Activated CD8-positive, alpha-beta T cell treated with anti-CD3 and anti-CD28 coated beads, Interleukin-2, amount 10 ng/mL, durations not matched to agents 7 days and 5 days (primary cell): ENCODE data around the gene SMIM20. TPM values are rescaled to one million over a fixed set of nuclear protein-coding genes. Genes with fewer than 3 reads are reported as not detected.
A peak's percentile ranks its signal among the peaks of the same experiment; 100 is the strongest.
"Not testable (repeated sequence)": the region's sequence is repeated elsewhere in the genome, so short reads cannot be mapped to it uniquely, and the experiment has no call there.

Experiments
- ATAC-seq: fragments of 150-1000 bp; cut with Tn5 transposase; one replicate; pipeline ENCODE4 v1.10.0; 2021; ENCODE audit warnings: moderate library complexity
- CTCF ChIA-PET: fragments of 350-600 bp; sonication (Branson Sonifier 250); formaldehyde crosslinking; loops from one replicate; lab custom pipeline; 2021; ENCODE audit warnings: antibody characterized with exemption; lab: Charles Lee
- POLR2A ChIA-PET: fragments of 350-600 bp; sonication (Branson Sonifier 250); formaldehyde crosslinking; loops from one replicate; lab custom pipeline; 2021; ENCODE audit warnings: antibody characterized with exemption; lab: Charles Lee
- DNase-seq: peaks from one replicate; pipeline ENCODE4 v3.0.0-alpha.2; 2020
- H3K27ac Mint-ChIP-seq: one replicate; pipeline ENCODE4 v1.8.0; 2021; ENCODE audit warnings: mild to moderate bottlenecking, mixed read lengths
- H3K27me3 Mint-ChIP-seq: one replicate; pipeline ENCODE4 v1.8.0; 2021; ENCODE audit warnings: low read depth, mixed read lengths
- H3K36me3 Mint-ChIP-seq: one replicate; pipeline ENCODE4 v1.8.0; 2021; ENCODE audit warnings: low read depth, mixed read lengths
- H3K4me1 Mint-ChIP-seq: one replicate; pipeline ENCODE4 v1.8.0; 2021; ENCODE audit warnings: low read depth, mixed read lengths
- H3K4me3 Mint-ChIP-seq: one replicate; pipeline ENCODE4 v1.8.0; 2021; ENCODE audit warnings: mild to moderate bottlenecking, mixed read lengths
- H3K9me3 Mint-ChIP-seq: one replicate; pipeline ENCODE4 v1.8.0; 2022; ENCODE audit warnings: mixed read lengths; ENCODE audit not compliant: insufficient read depth
- total RNA-seq, 2 experiments: library from RNA; stranded (reverse); gene quantifications; one replicate each; pipeline ENCODE4 v1.2.3, GENCODE V29; 2021

Gene SMIM20
- total RNA-seq = 10 to 100 TPM; 11.1 to 13.9 TPM

GRCh38 chr4:25913851-25914669 lies at the start of gene SMIM20:
Gene SMIM20 (plus strand): TSS chr4:25914220. CDS start chr4:25914314, 94 bp downstream.
- DNase-seq (peak; percentile 92), ATAC-seq (peak; percentile 96)
- Mint-ChIP-seq H3K27me3 (no peaks in the 10 kb centered on the region), H3K36me3 (no peaks in the 10 kb centered on the region), H3K9me3 (no peaks in the 10 kb centered on the region), H3K4me3 (peak within 1 kb of the TSS; percentile 81), H3K27ac (peak within 1 kb of the TSS; percentile 96), H3K4me1 (peaks cover 18% of the 10 kb centered on the region)
- ChIA-PET CTCF (interaction anchor here (1.0 to 2.5 kb wide), 7 partner anchors 20 to 74 kb away, joined by 3 to 10 read pairs (median 7); no protein-coding TSS in a partner anchor), POLR2A (interaction anchor here (0.5 to 3.1 kb wide), 7 partner anchors 9 to 718 kb away, joined by 3 to 17 read pairs (median 3); no protein-coding TSS in a partner anchor)

GRCh38 chr4:25865586-25865985 lies 48.4 kb upstream of the SMIM20 start:
- H3K36me3 Mint-ChIP-seq = peaks cover 9% of the 10 kb centered on the region
- POLR2A ChIA-PET = no interaction called here
- no peaks in the 10 kb centered on the region for H3K9me3 Mint-ChIP-seq
- no peak overlapping the region for H3K27ac Mint-ChIP-seq
- no peak for ATAC-seq
- no peak overlapping the region for H3K4me3 Mint-ChIP-seq
- DNase-seq = no peak
- CTCF ChIA-PET = no interaction called here
- H3K4me1 Mint-ChIP-seq = peaks cover 17% of the 10 kb centered on the region
- H3K27me3 Mint-ChIP-seq = no peaks in the 10 kb centered on the region

- ATAC-seq, H3K4me3 Mint-ChIP-seq, H3K27ac Mint-ChIP-seq, H3K27me3 Mint-ChIP-seq, DNase-seq, H3K4me1 Mint-ChIP-seq, H3K36me3 Mint-ChIP-seq, CTCF ChIA-PET, H3K9me3 Mint-ChIP-seq, POLR2A ChIA-PET: not testable (repeated sequence)
These were observed 47.6 kb upstream of the SMIM20 start for GRCh38 chr4:25866401-25866800.

- CTCF ChIA-PET = no interaction called here
- POLR2A ChIA-PET = no interaction called here
- H3K4me3 Mint-ChIP-seq = no peak overlapping the region
These were observed 46.2 kb upstream of the SMIM20 start for GRCh38 chr4:25867781-25868294.

GRCh38 chr4:25870081-25870480 lies 43.9 kb upstream of the SMIM20 start:
- ATAC-seq = no peak
- POLR2A ChIA-PET = no interaction called here

More at GRCh38 chr4:25867781-25868294, 46.2 kb upstream of the SMIM20 start:
- Mint-ChIP-seq H3K36me3 (no peaks in the 10 kb centered on the region), H3K4me1 (peaks cover 8% of the 10 kb centered on the region), H3K27me3 (no peaks in the 10 kb centered on the region), H3K27ac (no peak overlapping the region), H3K9me3 (no peaks in the 10 kb centered on the region)
- ATAC-seq (no peak), DNase-seq (no peak)

GRCh38 chr4:25872851-25873631 lies 41.0 kb upstream of the SMIM20 start:
- peaks cover 5% of the 10 kb centered on the region for H3K4me1 Mint-ChIP-seq
- no peaks in the 10 kb centered on the region for H3K27me3 Mint-ChIP-seq
- H3K27ac Mint-ChIP-seq = no peak overlapping the region
- H3K36me3 Mint-ChIP-seq = no peaks in the 10 kb centered on the region
- no peak for ATAC-seq
- DNase-seq = no peak
- POLR2A ChIA-PET = no interaction called here
- H3K4me3 Mint-ChIP-seq = no peak overlapping the region
- CTCF ChIA-PET = no interaction called here
- no peaks in the 10 kb centered on the region for H3K9me3 Mint-ChIP-seq

More at GRCh38 chr4:25870081-25870480, 43.9 kb upstream of the SMIM20 start:
- Mint-ChIP-seq H3K36me3 (no peaks in the 10 kb centered on the region), H3K27ac (no peak overlapping the region), H3K27me3 (no peaks in the 10 kb centered on the region), H3K4me1 (peaks cover 5% of the 10 kb centered on the region), H3K9me3 (no peaks in the 10 kb centered on the region), H3K4me3 (no peak overlapping the region)
- DNase-seq = no peak
- CTCF ChIA-PET = interaction anchor here (1.3 kb wide), 1 partner anchor 13 kb away, joined by 3 read pairs; no protein-coding TSS in a partner anchor

GRCh38 chr4:25873632-25874129 lies 40.3 kb upstream of the SMIM20 start:
- Mint-ChIP-seq H3K27me3 (no peaks in the 10 kb centered on the region), H3K4me3 (no peak overlapping the region), H3K36me3 (no peaks in the 10 kb centered on the region), H3K27ac (no peak overlapping the region), H3K4me1 (peaks cover 5% of the 10 kb centered on the region), H3K9me3 (no peaks in the 10 kb centered on the region)
- CTCF ChIA-PET = no interaction called here
- ATAC-seq = no peak
- POLR2A ChIA-PET = no interaction called here
- DNase-seq = no peak

GRCh38 chr4:25874655-25875054 lies 39.4 kb upstream of the SMIM20 start:
- Mint-ChIP-seq H3K4me1 (peaks cover 5% of the 10 kb centered on the region), H3K27me3 (peaks cover 1% of the 10 kb centered on the region), H3K36me3 (no peaks in the 10 kb centered on the region), H3K27ac (no peak overlapping the region), H3K4me3 (no peak overlapping the region), H3K9me3 (no peaks in the 10 kb centered on the region)
- CTCF ChIA-PET = no interaction called here
- POLR2A ChIA-PET = no interaction called here
- ATAC-seq (no peak), DNase-seq (no peak)

GRCh38 chr4:25875281-25875745 lies 38.7 kb upstream of the SMIM20 start:
- Mint-ChIP-seq H3K4me1 (peaks cover 5% of the 10 kb centered on the region), H3K9me3 (no peaks in the 10 kb centered on the region), H3K27me3 (peaks cover 2% of the 10 kb centered on the region), H3K36me3 (no peaks in the 10 kb centered on the region), H3K27ac (no peak overlapping the region), H3K4me3 (no peak overlapping the region)
- POLR2A ChIA-PET = no interaction called here
- no peak for DNase-seq
- CTCF ChIA-PET = no interaction called here
- no peak for ATAC-seq

GRCh38 chr4:25878676-25879075 lies 35.3 kb upstream of the SMIM20 start:
- POLR2A ChIA-PET = no interaction called here
- peaks cover 7% of the 10 kb centered on the region for H3K27me3 Mint-ChIP-seq
- H3K27ac Mint-ChIP-seq = no peak overlapping the region
- H3K4me3 Mint-ChIP-seq = no peak overlapping the region
- ATAC-seq (no peak), DNase-seq (no peak)
- H3K4me1 Mint-ChIP-seq = no peaks in the 10 kb centered on the region
- no peaks in the 10 kb centered on the region for H3K9me3 Mint-ChIP-seq
- no peaks in the 10 kb centered on the region for H3K36me3 Mint-ChIP-seq
- CTCF ChIA-PET = no interaction called here

- no peaks in the 10 kb centered on the region for H3K36me3 Mint-ChIP-seq
- POLR2A ChIA-PET = no interaction called here
- H3K9me3 Mint-ChIP-seq = no peaks in the 10 kb centered on the region
- no peak overlapping the region for H3K27ac Mint-ChIP-seq
- CTCF ChIA-PET = no interaction called here
- H3K4me1 Mint-ChIP-seq = no peaks in the 10 kb centered on the region
- no peak overlapping the region for H3K4me3 Mint-ChIP-seq
- ATAC-seq (no peak), DNase-seq (no peak)
- peaks cover 8% of the 10 kb centered on the region for H3K27me3 Mint-ChIP-seq
These were observed 34.9 kb upstream of the SMIM20 start for GRCh38 chr4:25879091-25879584.
